Pancreas (tissue), 10 donors: Measurements from ENCODE around the gene AFG3L2. TPM values are rescaled to one million over a fixed set of nuclear protein-coding genes. Genes with fewer than 3 reads are reported as not detected.

ENCODE experiments used
- ATAC-seq, 4 donors: fragments of 200-7000 bp; cut with Tn5 transposase; one replicate each; pipeline versions ENCODE4 v1.8.0 to v1.9.1; 2020; ENCODE audit warnings: mild to moderate bottlenecking in 4 of 4, moderate library complexity in 4 of 4
- DNase-seq, 6 donors: peaks; one replicate each; pipeline ENCODE4 v3.0.0-alpha.2; 2020
- FAIRE-seq: peaks from 2 replicates; lab custom pipeline; 2012; peaks lifted over from hg19 to GRCh38; lab: Jason Lieb, UNC
- H3K27ac ChIP-seq, 4 donors: fragments of 200-600 bp; sonication (generic); 1 replicate in 3 of 4; 2 replicates in 1 of 4; pipeline versions ENCODE4 v1.5.0 to v1.8.0; 2020
- H3K27me3 ChIP-seq, 4 donors: fragments of 200-600 bp; one replicate each; pipeline ENCODE4 v1.8.0; 2021
- H3K36me3 ChIP-seq, 3 donors: fragments of 200-600 bp; sonication (generic) in 1 of 3; one replicate each; pipeline versions ENCODE4 v1.5.0 to v1.8.0; 2020 to 2021
- H3K4me1 ChIP-seq, 3 donors: fragments of 200-600 bp; one replicate each; pipeline ENCODE4 v1.8.0; 2021
- H3K4me3 ChIP-seq, 4 donors: fragments of 200-600 bp; sonication (generic) in 2 of 4; one replicate each; pipeline versions ENCODE4 v1.5.0 to v1.8.0; 2020 to 2021
- H3K9me3 ChIP-seq, 4 donors: fragments of 200-600 bp; one replicate each; pipeline ENCODE4 v1.8.0; 2021
- WGBS, 2 donors: extraction: QIAGEN DNeasy Blood & Tissue Kit; methylation state at CpG; one replicate each; pipeline ENCODE4 v1.1.7; 2013; 5-methylcytosine and 5-hydroxymethylcytosine counted together
- intact Hi-C, 3 donors: fragments of 100-400 bp; cut with DNase I; formaldehyde crosslinking; loops; one replicate each; pipeline versions ENCODE4 v1.11.1 to v1.14.2; 2022
- polyA plus RNA-seq, 2 donors: library from polyadenylated mRNA; stranded (reverse); fragments of 200-250 nt; gene quantifications; one replicate each; pipeline ENCODE4 v1.2.3, GENCODE V29; 2013
- total RNA-seq, 6 donors: library from RNA; stranded (reverse); fragmentation: NEBNext Ultra II Directional in 4 of 6; extraction: Animal tissue kit (Norgen Biotek cat#: 25700) in 4 of 6; gene quantifications; one replicate each; pipeline versions ENCODE4 v1.2.1 to v1.2.4, GENCODE V29; 2021 to 2023
- TF ChIP-seq, protein P1 (sequence below), 4 donors: fragments of 200-600 bp; sonication (generic) in 3 of 4; IDR thresholded peaks; one replicate each; pipeline versions ENCODE4 v1.5.0 to v1.8.0; 2021; ENCODE audit warnings: antibody characterized with exemption in 4 of 4
- donor health status: healthy with polysubstance abuse.
- donor health status: DM: no; HTN: no; CAD: no; lungs with moderate emphysema.
- donor health status: DM: no; HTN: no; CAD: no.
- donor health status: control.
- donor health status: control.
- donor health status: Bipolar disorder and iron deficiency.
- donor health status: DM: yes; HTN: yes; CAD: no.
- donor health status: DM: no; HTN: no; CAD: no.
- donor health status: DM: no; HTN: no; CAD: no.
- donor health status: DM: yes; HTN: yes; CAD: no.

AFG3L2 gene
- total and polyA plus RNA-seq, 8 donors, result 13.6 to 31.1 (median 23.4) TPM

DNA sequence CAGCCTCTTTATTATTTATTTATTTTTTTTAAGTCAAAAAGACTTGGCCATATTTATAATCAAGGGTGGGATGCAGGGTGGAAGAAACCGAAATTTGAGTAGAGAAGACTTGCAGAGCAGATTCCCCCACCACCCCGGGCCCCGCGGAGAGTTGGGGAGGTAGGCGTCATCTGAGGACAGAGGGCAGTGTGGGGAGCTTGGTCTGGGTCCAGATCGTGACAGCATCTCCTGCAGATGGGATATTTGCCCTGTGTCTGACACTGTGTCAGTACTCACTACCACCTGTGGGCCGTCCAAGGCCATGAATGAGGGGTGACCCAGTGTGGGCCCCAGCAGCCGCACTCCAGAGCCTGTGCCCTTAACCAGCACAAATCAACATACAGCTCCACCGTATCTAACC lies 20.2 kb upstream of the AFG3L2 start:
- no peaks in the 10 kb centered on the region for H3K27me3 ChIP-seq
- WGBS, 2 donors, result 78 to 89% methylated on average over 9 of the region's 9 CpGs
- FAIRE-seq (no peak), ATAC-seq (no peak), DNase-seq (no peak)
- H3K4me1 ChIP-seq, result no peaks in the 10 kb centered on the region
- TF ChIP-seq, protein P1, sequence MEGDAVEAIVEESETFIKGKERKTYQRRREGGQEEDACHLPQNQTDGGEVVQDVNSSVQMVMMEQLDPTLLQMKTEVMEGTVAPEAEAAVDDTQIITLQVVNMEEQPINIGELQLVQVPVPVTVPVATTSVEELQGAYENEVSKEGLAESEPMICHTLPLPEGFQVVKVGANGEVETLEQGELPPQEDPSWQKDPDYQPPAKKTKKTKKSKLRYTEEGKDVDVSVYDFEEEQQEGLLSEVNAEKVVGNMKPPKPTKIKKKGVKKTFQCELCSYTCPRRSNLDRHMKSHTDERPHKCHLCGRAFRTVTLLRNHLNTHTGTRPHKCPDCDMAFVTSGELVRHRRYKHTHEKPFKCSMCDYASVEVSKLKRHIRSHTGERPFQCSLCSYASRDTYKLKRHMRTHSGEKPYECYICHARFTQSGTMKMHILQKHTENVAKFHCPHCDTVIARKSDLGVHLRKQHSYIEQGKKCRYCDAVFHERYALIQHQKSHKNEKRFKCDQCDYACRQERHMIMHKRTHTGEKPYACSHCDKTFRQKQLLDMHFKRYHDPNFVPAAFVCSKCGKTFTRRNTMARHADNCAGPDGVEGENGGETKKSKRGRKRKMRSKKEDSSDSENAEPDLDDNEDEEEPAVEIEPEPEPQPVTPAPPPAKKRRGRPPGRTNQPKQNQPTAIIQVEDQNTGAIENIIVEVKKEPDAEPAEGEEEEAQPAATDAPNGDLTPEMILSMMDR (IDR thresholded peaks at IDR 0.05), result no peak
- H3K9me3 ChIP-seq, result no peaks in the 10 kb centered on the region
- H3K27ac ChIP-seq, result no peak overlapping the region
- H3K4me3 ChIP-seq, result no peak overlapping the region
- no peaks in the 10 kb centered on the region for H3K36me3 ChIP-seq
- intact Hi-C loops, result no loop called here

DNA sequence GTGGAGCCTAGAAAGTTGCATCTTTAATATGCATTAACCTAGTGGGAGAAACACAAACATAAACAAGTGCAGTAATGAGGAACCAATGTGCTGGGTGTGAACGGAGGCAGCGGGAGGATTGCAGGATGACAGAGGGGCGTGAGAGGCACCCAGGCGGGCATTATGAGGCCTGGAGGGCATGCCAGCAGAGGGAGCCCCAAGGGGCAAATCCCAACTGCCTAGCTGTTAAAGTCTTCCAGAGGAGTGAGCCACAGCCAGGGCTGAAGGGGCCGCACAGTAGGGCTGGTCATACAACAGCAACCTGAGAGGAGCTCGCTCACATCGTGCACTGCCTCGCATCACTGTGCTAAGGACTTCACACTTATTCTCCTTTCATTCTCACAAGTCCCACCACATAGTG lies 17.4 kb upstream of the AFG3L2 start:
- no peak overlapping the region for H3K27ac ChIP-seq
- H3K9me3 ChIP-seq, result no peaks in the 10 kb centered on the region
- H3K4me1 ChIP-seq, result no peaks in the 10 kb centered on the region
- no peak for FAIRE-seq
- DNase-seq, result no peak
- no peaks in the 10 kb centered on the region for H3K27me3 ChIP-seq
- intact Hi-C loops, result loop anchor here in 2 of 3 donors (5.0 kb wide), 1 partner anchor 268 kb away; no protein-coding TSS in a partner anchor
- WGBS, 2 donors, result 41 to 52% methylated on average over 8 of the region's 8 CpGs
- TF ChIP-seq, protein P1 (IDR thresholded peaks at IDR 0.05), result no peak
- peak in 1 of 4 donors; percentile 49 for ATAC-seq
- H3K36me3 ChIP-seq, result no peaks in the 10 kb centered on the region
- no peak overlapping the region for H3K4me3 ChIP-seq

DNA sequence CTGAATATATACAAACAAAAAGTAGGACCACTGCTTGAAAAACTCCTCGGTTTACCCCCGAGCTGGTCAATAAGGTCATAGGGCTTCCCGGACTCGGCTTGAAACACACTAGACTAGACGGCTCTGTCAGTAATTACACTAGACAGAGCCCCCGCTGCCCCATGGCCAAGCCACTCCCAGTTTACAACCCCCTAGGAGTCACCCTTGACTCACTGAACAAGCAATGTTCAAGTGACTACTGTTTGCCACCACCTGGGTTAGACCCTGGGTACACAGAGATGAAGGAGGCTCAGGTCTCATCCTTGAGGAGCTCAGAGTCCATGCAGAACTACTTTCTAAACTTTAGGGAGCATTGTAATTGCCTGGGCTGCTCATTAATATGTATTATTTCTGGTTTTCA lies 17.0 kb upstream of the AFG3L2 start:
- ATAC-seq (no peak), DNase-seq (no peak), FAIRE-seq (no peak)
- Histone ChIP-seq H3K4me1 (no peaks in the 10 kb centered on the region), H3K9me3 (no peaks in the 10 kb centered on the region), H3K36me3 (no peaks in the 10 kb centered on the region), H3K4me3 (no peak overlapping the region), H3K27me3 (no peaks in the 10 kb centered on the region), H3K27ac (no peak overlapping the region)
- WGBS, 2 donors, result 54 to 63% methylated on average over 6 of the region's 6 CpGs
- TF ChIP-seq, protein P1 (IDR thresholded peaks at IDR 0.05), result no peak
- intact Hi-C loops, result loop anchor here in 2 of 3 donors (5.0 kb wide), 1 partner anchor 268 kb away; no protein-coding TSS in a partner anchor

- WGBS, 2 donors, result 68 to 75% methylated on average over 3 of the region's 3 CpGs
- Histone ChIP-seq H3K36me3 (no peaks in the 10 kb centered on the region), H3K9me3 (no peaks in the 10 kb centered on the region), H3K4me3 (no peak overlapping the region), H3K27me3 (no peaks in the 10 kb centered on the region), H3K27ac (no peak overlapping the region), H3K4me1 (no peaks in the 10 kb centered on the region)
- ATAC-seq (no peak), DNase-seq (no peak), FAIRE-seq (no peak)
- intact Hi-C loops, result loop anchor here in 2 of 3 donors (5.0 kb wide), 1 partner anchor 269 kb away; no protein-coding TSS in a partner anchor
- TF ChIP-seq, protein P1 (IDR thresholded peaks at IDR 0.05), result no peak
These were observed 16.5 kb upstream of the AFG3L2 start for GRCh38 chr18:12393510-12393909.

- 8 to 10% methylated on average over 9 of the region's 9 CpGs for WGBS, 2 donors
- no peaks in the 10 kb centered on the region for H3K36me3 ChIP-seq
- no peak overlapping the region for H3K27ac ChIP-seq
- no peaks in the 10 kb centered on the region for H3K27me3 ChIP-seq
- TF ChIP-seq, protein P1 (IDR thresholded peaks at IDR 0.05), result peak; percentile 42 to 88 (median 83)
- DNase-seq, result peak in 4 of 6 donors; percentile 33 to 65 (median 42)
- no peak for FAIRE-seq
- H3K9me3 ChIP-seq, result no peaks in the 10 kb centered on the region
- peak; percentile 85 to 99 (median 98) for ATAC-seq
- intact Hi-C loops, result loop anchor here in 2 of 3 donors (5.0 kb wide), 1 partner anchor 271 kb away; no protein-coding TSS in a partner anchor
- H3K4me3 ChIP-seq, result no peak overlapping the region
- H3K4me1 ChIP-seq, result no peaks in the 10 kb centered on the region
These were observed 14.6 kb upstream of the AFG3L2 start for GRCh38 chr18:12391487-12392165.
